Coronary artery (tissue), 2 donors: ENCODE data around the gene KIR2DL3.
"Not testable (repeated sequence)": the region's sequence is repeated elsewhere in the genome, so short reads cannot be mapped to it uniquely, and the experiment has no call there.

Experiments
- DNase-seq: peaks from one replicate; pipeline ENCODE4 v3.0.0-alpha.2; 2017; ENCODE audit warnings: low spot score
- H3K27ac ChIP-seq, 2 donors: fragments of 200-600 bp; sonication (generic); one replicate each; pipeline ENCODE4 v1.5.1; 2016 to 2019
- H3K4me3 ChIP-seq: fragments of 200-600 bp; sonication (generic); 2 replicates; pipeline ENCODE4 v1.5.1; 2016; ENCODE audit warnings: mild to moderate bottlenecking, moderate library complexity
- CTCF ChIP-seq: fragments of 200-600 bp; sonication (generic); IDR thresholded peaks from one replicate; pipeline ENCODE4 v1.5.1; 2019; ENCODE audit warnings: antibody characterized with exemption

KIR2DL3 gene

GRCh38 chr19:54707962-54708361 lies 30.4 kb upstream of the KIR2DL3 start:
- no peak for DNase-seq
- no peak overlapping the region for H3K27ac ChIP-seq
- TF ChIP-seq CTCF: no peak
- H3K4me3 ChIP-seq: no peak overlapping the region

GRCh38 chr19:54708781-54709180 lies 29.5 kb upstream of the KIR2DL3 start:
- Histone ChIP-seq H3K4me3 (no peak overlapping the region), H3K27ac (no peak overlapping the region)
- peak; percentile 49 for DNase-seq
- TF ChIP-seq CTCF: no peak

- Histone ChIP-seq H3K4me3 (no peak overlapping the region), H3K27ac (no peak overlapping the region)
- TF ChIP-seq CTCF: no peak
- peak; percentile 63 for DNase-seq
Measured at GRCh38 chr19:54709212-54709948, 28.9 kb upstream of the KIR2DL3 start.

- DNase-seq, H3K27ac ChIP-seq, H3K4me3 ChIP-seq: not testable (repeated sequence)
Measured at GRCh38 chr19:54709956-54710355, 28.4 kb upstream of the KIR2DL3 start.

- no peak for DNase-seq
- TF ChIP-seq CTCF: no peak
- Histone ChIP-seq H3K4me3 (no peak within 1 kb of the TSS), H3K27ac (no peak within 1 kb of the TSS)
Measured at GRCh38 chr19:54724142-54724541, 14.2 kb upstream of the KIR2DL3 start, which contains the start of gene KIR3DL3. Gene KIR3DL3, plus strand, starts transcription at chr19:54724442. Its CDS starts 55 bp downstream, at chr19:54724497.

GRCh38 chr19:54724644-54725043 lies 13.7 kb upstream of the KIR2DL3 start:
- DNase-seq: no peak
- no peak for TF ChIP-seq CTCF
- Histone ChIP-seq H3K27ac (no peak overlapping the region), H3K4me3 (no peak overlapping the region)

GRCh38 chr19:54725321-54725720 lies 13.0 kb upstream of the KIR2DL3 start:
- Histone ChIP-seq H3K27ac (no peak overlapping the region), H3K4me3 (no peak overlapping the region)
- DNase-seq: no peak
- TF ChIP-seq CTCF: no peak
